Fibroblast of lung (primary cell): ENCODE results near the gene ATL1.

Source experiments
- CTCF ChIP-seq, 2 donors: IDR thresholded peaks in 1 of 2; conservative IDR thresholded peaks in 1 of 2; 1 replicate in 1 of 2; 2 replicates in 1 of 2; pipeline ENCODE4 v1.5.1; 2011 to 2012; ENCODE audit warnings: low read length in 2 of 2, control low read depth in 1 of 2, inconsistent platforms in 1 of 2, low read depth in 1 of 2, mild to moderate bottlenecking in 1 of 2
- EZH2 ChIP-seq: IDR thresholded peaks from 2 replicates; pipeline ENCODE4 v1.5.1; 2012; ENCODE audit warnings: low read length, control low read depth, mild to moderate bottlenecking; ENCODE audit errors: missing control alignments

- TF ChIP-seq CTCF (conservative IDR thresholded peaks at IDR 0.05 in 1 of 2, IDR thresholded peaks at IDR 0.05 in 1 of 2; ENCODE audit: low read depth in 1 of 2, low read length in 2 of 2): no peak
- TF ChIP-seq EZH2: no peak
Measured at GRCh38 chr14:50578433-50578832, 18.5 kb downstream of the ATL1 start.
